K562 (cell line): ENCODE results near the gene ANKRD44.

ENCODE experiments used
- POLR2A ChIP-seq: fragments of 450-650 bp; conservative IDR thresholded peaks from 2 replicates; pipeline ENCODE4 v1.6.1; 2016
- TCF3 ChIP-seq: sonication (generic); formaldehyde crosslinking; IDR thresholded peaks from 2 replicates; pipeline ENCODE4 v1.4.0; 2020; ENCODE audit warnings: mild to moderate bottlenecking, missing genetic modification reagents
- TF ChIP-seq, protein P1 (sequence below): sonication (generic); formaldehyde crosslinking; IDR thresholded peaks from 2 replicates; pipeline ENCODE4 v1.5.0; 2020; ENCODE audit warnings: missing genetic modification reagents
- TF ChIP-seq, protein P2 (sequence below), 3 experiments: IDR thresholded peaks in 2 of 3; conservative IDR thresholded peaks in 1 of 3; 2 replicates each; pipeline ENCODE4 v1.5.1; 2011 to 2012; ENCODE audit warnings: low read length in 3 of 3, mild to moderate bottlenecking in 3 of 3, control low read depth in 2 of 3, improper control_type of control experiment in 1 of 3, inconsistent platforms in 1 of 3, low read depth in 1 of 3, mixed read lengths in 1 of 3, moderate library complexity in 1 of 3; ENCODE audit not compliant: insufficient read depth in 2 of 3

DNA sequence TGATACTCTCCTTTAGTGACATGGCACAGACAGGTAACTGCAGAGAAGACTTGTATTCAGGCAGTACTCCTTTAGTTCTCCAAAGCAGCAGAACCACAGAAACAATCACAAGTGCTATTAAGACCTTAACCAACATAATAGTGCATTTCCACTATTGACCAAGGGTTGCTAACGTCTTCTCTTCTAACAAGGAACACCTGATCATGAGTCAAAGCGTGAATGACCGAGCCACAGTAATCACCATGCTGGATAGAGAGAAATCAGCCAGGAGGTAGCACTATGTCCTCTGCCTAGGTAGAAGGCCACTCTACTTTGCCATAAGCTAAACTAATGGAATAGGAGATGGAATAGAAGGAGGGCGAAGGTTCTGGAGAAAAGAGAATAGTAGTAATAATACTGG is 161.0 kb downstream of the ANKRD44 start:
- TF ChIP-seq, protein P1, sequence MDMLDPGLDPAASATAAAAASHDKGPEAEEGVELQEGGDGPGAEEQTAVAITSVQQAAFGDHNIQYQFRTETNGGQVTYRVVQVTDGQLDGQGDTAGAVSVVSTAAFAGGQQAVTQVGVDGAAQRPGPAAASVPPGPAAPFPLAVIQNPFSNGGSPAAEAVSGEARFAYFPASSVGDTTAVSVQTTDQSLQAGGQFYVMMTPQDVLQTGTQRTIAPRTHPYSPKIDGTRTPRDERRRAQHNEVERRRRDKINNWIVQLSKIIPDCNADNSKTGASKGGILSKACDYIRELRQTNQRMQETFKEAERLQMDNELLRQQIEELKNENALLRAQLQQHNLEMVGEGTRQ, result no peak
- TF ChIP-seq POLR2A (no peak), TCF3 (CRISPR knock-in tag) (no peak)
- TF ChIP-seq, protein P2, sequence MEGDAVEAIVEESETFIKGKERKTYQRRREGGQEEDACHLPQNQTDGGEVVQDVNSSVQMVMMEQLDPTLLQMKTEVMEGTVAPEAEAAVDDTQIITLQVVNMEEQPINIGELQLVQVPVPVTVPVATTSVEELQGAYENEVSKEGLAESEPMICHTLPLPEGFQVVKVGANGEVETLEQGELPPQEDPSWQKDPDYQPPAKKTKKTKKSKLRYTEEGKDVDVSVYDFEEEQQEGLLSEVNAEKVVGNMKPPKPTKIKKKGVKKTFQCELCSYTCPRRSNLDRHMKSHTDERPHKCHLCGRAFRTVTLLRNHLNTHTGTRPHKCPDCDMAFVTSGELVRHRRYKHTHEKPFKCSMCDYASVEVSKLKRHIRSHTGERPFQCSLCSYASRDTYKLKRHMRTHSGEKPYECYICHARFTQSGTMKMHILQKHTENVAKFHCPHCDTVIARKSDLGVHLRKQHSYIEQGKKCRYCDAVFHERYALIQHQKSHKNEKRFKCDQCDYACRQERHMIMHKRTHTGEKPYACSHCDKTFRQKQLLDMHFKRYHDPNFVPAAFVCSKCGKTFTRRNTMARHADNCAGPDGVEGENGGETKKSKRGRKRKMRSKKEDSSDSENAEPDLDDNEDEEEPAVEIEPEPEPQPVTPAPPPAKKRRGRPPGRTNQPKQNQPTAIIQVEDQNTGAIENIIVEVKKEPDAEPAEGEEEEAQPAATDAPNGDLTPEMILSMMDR (IDR thresholded peaks at IDR 0.05 in 2 of 3, conservative IDR thresholded peaks at IDR 0.05 in 1 of 3; ENCODE audit: insufficient read depth in 2 of 3, low read depth in 1 of 3, low read length in 3 of 3), result no peak
